Naive thymus-derived CD8-positive, alpha-beta T cell (primary cell): ENCODE results near the gene POGZ. TPM values are rescaled to one million over a fixed set of nuclear protein-coding genes. Genes with fewer than 3 reads are reported as not detected.
A peak's percentile ranks its signal among the peaks of the same experiment; 100 is the strongest.
"Not testable (repeated sequence)": the region's sequence is repeated elsewhere in the genome, so short reads cannot be mapped to it uniquely, and the experiment has no call there.

ENCODE experiments used
- ATAC-seq, 2 donors: fragments of 150-1000 bp; cut with Tn5 transposase in 1 of 2; sonication (Bioruptor Pico), chemical (Tn5 transposase) in 1 of 2; 1 replicate in 1 of 2; 2 replicates in 1 of 2; pipeline ENCODE4 v1.10.0; 2021; ENCODE audit warnings: mild to moderate bottlenecking in 2 of 2, moderate library complexity in 2 of 2
- POLR2A ChIA-PET: fragments of 350-600 bp; sonication (Branson Sonifier 250); formaldehyde crosslinking; loops from one replicate; lab custom pipeline; 2021; ENCODE audit warnings: antibody characterized with exemption; lab: Charles Lee
- DNase-seq, 10 donors: peaks; one replicate each; pipeline versions ENCODE4 v3.0.0 to v3.0.0-alpha.2; 2020 to 2022
- H3K27ac Mint-ChIP-seq, 10 donors: one replicate each; pipeline ENCODE4 v1.8.0; 2020 to 2022; ENCODE audit warnings: mild to moderate bottlenecking in 10 of 10, mixed read lengths in 10 of 10, moderate library complexity in 4 of 10, inconsistent platforms in 1 of 10
- H3K27me3 Mint-ChIP-seq, 5 donors: one replicate each; pipeline ENCODE4 v1.8.0; 2021 to 2022; ENCODE audit warnings: mixed read lengths in 5 of 5
- H3K36me3 Mint-ChIP-seq, 3 donors: one replicate each; pipeline ENCODE4 v1.8.0; 2020 to 2022; ENCODE audit warnings: mixed read lengths in 3 of 3, mild to moderate bottlenecking in 2 of 3, inconsistent platforms in 1 of 3
- H3K4me1 Mint-ChIP-seq, 4 donors: one replicate each; pipeline ENCODE4 v1.8.0; 2021 to 2022; ENCODE audit warnings: mixed read lengths in 4 of 4
- H3K4me3 Mint-ChIP-seq, 10 donors: one replicate each; pipeline ENCODE4 v1.8.0; 2020 to 2022; ENCODE audit warnings: mild to moderate bottlenecking in 10 of 10, mixed read lengths in 10 of 10, moderate library complexity in 6 of 10, inconsistent platforms in 1 of 10
- H3K9me3 Mint-ChIP-seq, 9 donors: one replicate each; pipeline ENCODE4 v1.8.0; 2020 to 2022; ENCODE audit warnings: mixed read lengths in 9 of 9, mild to moderate bottlenecking in 3 of 9, inconsistent platforms in 1 of 9, moderate library complexity in 1 of 9
- polyA plus RNA-seq, 3 donors: library from polyadenylated mRNA; unstranded; fragments of 300-500 nt; fragmentation: Illumina TruSeq; gene quantifications; one replicate each; pipeline ENCODE4 v1.2.3, GENCODE V29; 2021
- total RNA-seq, 8 experiments: library from RNA in 2 of 8; stranded (reverse) in 2 of 8; gene quantifications; one replicate each; pipeline ENCODE4 v1.2.3 and lab custom pipeline; 2021 to 2026

Gene POGZ
- total and polyA plus RNA-seq, 5 experiments from 2014 or later, result 5.9 to 112 (median 9.5) TPM

- no peaks in the 10 kb centered on the region for H3K27me3 Mint-ChIP-seq
- no peaks in the 10 kb centered on the region for H3K9me3 Mint-ChIP-seq
- DNase-seq (no peak), ATAC-seq (no peak)
- H3K4me3 Mint-ChIP-seq, result no peak overlapping the region
- peaks cover 0 to 4% (median 0%) of the 10 kb centered on the region in 4 donors for H3K4me1 Mint-ChIP-seq
- POLR2A ChIA-PET, result interaction anchor here (1.1 kb wide), 1 partner anchor 8 kb away, joined by 3 read pairs; the partner anchor contains the start of gene PSMB4
- peak overlapping the region in 3 of 10 donors; percentile 23 to 32 (median 31) for H3K27ac Mint-ChIP-seq
- H3K36me3 Mint-ChIP-seq, result peaks cover 8 to 93% (median 11%) of the 10 kb centered on the region in 3 donors
Observed at GRCh38 chr1:151407304-151407703, 52.0 kb downstream of the POGZ start.

- ATAC-seq (no peak), DNase-seq (no peak)
- Mint-ChIP-seq H3K4me3 (no peak overlapping the region), H3K9me3 (no peaks in the 10 kb centered on the region), H3K36me3 (peaks cover 6 to 94% (median 7%) of the 10 kb centered on the region in 3 donors), H3K27ac (peak overlapping the region in 5 of 10 donors; percentile 45 to 78 (median 71)), H3K27me3 (no peaks in the 10 kb centered on the region), H3K4me1 (peaks cover 3 to 5% (median 5%) of the 10 kb centered on the region in 4 donors)
- POLR2A ChIA-PET, result interaction anchor here (0.6 kb wide), 1 partner anchor 21 kb away, joined by 4 read pairs; no protein-coding TSS in a partner anchor
Observed at GRCh38 chr1:151406176-151406575, 53.1 kb downstream of the POGZ start.

GRCh38 chr1:151405187-151405951, 53.9 kb downstream of the POGZ start:
- no peak for DNase-seq
- ATAC-seq, result no peak
- POLR2A ChIA-PET, result interaction anchor here (0.7 kb wide), 1 partner anchor 1170 kb away, joined by 9 read pairs; no protein-coding TSS in a partner anchor
- Mint-ChIP-seq H3K27ac (peak overlapping the region in 6 of 10 donors; percentile 1 to 78 (median 46)), H3K4me1 (peaks cover 6 to 14% (median 12%) of the 10 kb centered on the region in 4 donors), H3K36me3 (peaks cover 4 to 93% (median 12%) of the 10 kb centered on the region in 3 donors), H3K9me3 (no peaks in the 10 kb centered on the region), H3K4me3 (no peak overlapping the region), H3K27me3 (no peaks in the 10 kb centered on the region)

GRCh38 chr1:151403612-151404011, 55.7 kb downstream of the POGZ start:
- no peak for DNase-seq
- no peak overlapping the region for H3K4me3 Mint-ChIP-seq
- peak overlapping the region in 8 of 10 donors; percentile 15 to 86 (median 48) for H3K27ac Mint-ChIP-seq
- no peaks in the 10 kb centered on the region for H3K9me3 Mint-ChIP-seq
- no peak for ATAC-seq
- POLR2A ChIA-PET, result no interaction called here
- H3K27me3 Mint-ChIP-seq, result no peaks in the 10 kb centered on the region
- H3K4me1 Mint-ChIP-seq, result peaks cover 14 to 27% (median 23%) of the 10 kb centered on the region in 4 donors
- H3K36me3 Mint-ChIP-seq, result peaks cover 4 to 82% (median 10%) of the 10 kb centered on the region in 3 donors

GRCh38 chr1:151402764-151403163, 56.5 kb downstream of the POGZ start:
- Mint-ChIP-seq H3K9me3 (no peaks in the 10 kb centered on the region), H3K36me3 (peaks cover 4 to 73% (median 10%) of the 10 kb centered on the region in 3 donors), H3K27me3 (no peaks in the 10 kb centered on the region), H3K4me1 (peaks cover 16 to 27% (median 25%) of the 10 kb centered on the region in 4 donors), H3K4me3 (peak overlapping the region in 1 of 10 donors; percentile 28), H3K27ac (peak overlapping the region in 7 of 10 donors; percentile 19 to 73 (median 26))
- DNase-seq, result no peak
- no peak for ATAC-seq
- POLR2A ChIA-PET, result no interaction called here

DNA sequence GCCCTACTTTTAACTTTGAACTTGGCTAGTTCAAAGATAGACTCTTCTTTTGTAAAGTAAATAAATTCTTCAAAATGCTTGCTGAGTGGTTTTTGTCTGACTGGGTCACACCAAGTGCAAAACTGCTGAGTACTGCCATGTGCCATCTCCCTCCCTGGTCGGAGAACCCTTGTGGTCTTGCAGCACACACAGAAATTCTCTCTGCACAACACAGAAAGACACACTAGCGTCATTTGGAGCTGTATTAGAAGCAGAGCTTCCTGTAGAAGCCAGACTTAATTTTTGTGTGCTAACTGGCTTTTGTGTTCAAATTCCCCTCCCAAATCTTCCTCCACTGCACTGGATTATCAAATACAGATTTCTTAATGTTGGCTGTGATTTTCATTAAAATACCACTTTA, 57.4 kb downstream of the POGZ start:
- Mint-ChIP-seq H3K27ac (peak overlapping the region in 7 of 10 donors; percentile 41 to 95 (median 53)), H3K4me3 (peak overlapping the region in 6 of 10 donors; percentile 22 to 95 (median 44)), H3K36me3 (peaks cover 0 to 64% (median 10%) of the 10 kb centered on the region in 3 donors), H3K27me3 (no peaks in the 10 kb centered on the region), H3K4me1 (peaks cover 16 to 27% (median 25%) of the 10 kb centered on the region in 4 donors), H3K9me3 (no peaks in the 10 kb centered on the region)
- DNase-seq (no peak), ATAC-seq (no peak)
- POLR2A ChIA-PET, result interaction anchor here (0.6 kb wide), 2 partner anchors 16 to 56 kb away, joined by 4 read pairs; no protein-coding TSS in a partner anchor

GRCh38 chr1:151401125-151401788, 58.0 kb downstream of the POGZ start:
- POLR2A ChIA-PET, result interaction anchor here (0.6 to 3.3 kb wide), 2 partner anchors 17 to 120 kb away, joined by 4 to 12 read pairs; partner anchors contain the start of gene ZNF687
- no peak for ATAC-seq
- DNase-seq, result no peak
- H3K4me3 Mint-ChIP-seq, result peak overlapping the region; percentile 87 to 99 (median 94)
- peaks cover 0 to 59% (median 7%) of the 10 kb centered on the region in 3 donors for H3K36me3 Mint-ChIP-seq
- peaks cover 16 to 27% (median 25%) of the 10 kb centered on the region in 4 donors for H3K4me1 Mint-ChIP-seq
- H3K27ac Mint-ChIP-seq, result peak overlapping the region; percentile 92 to 100 (median 98)
- no peaks in the 10 kb centered on the region for H3K27me3 Mint-ChIP-seq
- no peaks in the 10 kb centered on the region for H3K9me3 Mint-ChIP-seq

- peak; percentile 93 to 96 for ATAC-seq
- POLR2A ChIA-PET, result interaction anchor here (0.6 to 3.3 kb wide), 16 partner anchors 8 to 242 kb away, joined by 3 to 12 read pairs (median 4); partner anchors contain the start of genes CGN, PI4KB, PSMD4 and RFX5
- H3K27me3 Mint-ChIP-seq, result no peaks in the 10 kb centered on the region
- H3K36me3 Mint-ChIP-seq, result peaks cover 0 to 42% (median 7%) of the 10 kb centered on the region in 3 donors
- peak; percentile 56 to 92 (median 84) for DNase-seq
- H3K4me1 Mint-ChIP-seq, result peaks cover 15 to 27% (median 25%) of the 10 kb centered on the region in 4 donors
- H3K27ac Mint-ChIP-seq, result peak within 1 kb of the TSS; percentile 92 to 100 (median 98)
- H3K9me3 Mint-ChIP-seq, result no peaks in the 10 kb centered on the region
- H3K4me3 Mint-ChIP-seq, result peak within 1 kb of the TSS; percentile 87 to 99 (median 94)
Observed at GRCh38 chr1:151399324-151400171, 59.7 kb downstream of the POGZ start, which contains the start of gene PSMB4. TSS of gene PSMB4 (plus strand) at chr1:151399573. CDS start at chr1:151399588, 15 bp downstream.

- H3K4me3 Mint-ChIP-seq, H3K27me3 Mint-ChIP-seq, H3K27ac Mint-ChIP-seq, POLR2A ChIA-PET, ATAC-seq, H3K9me3 Mint-ChIP-seq, DNase-seq: not testable (repeated sequence)
- H3K36me3 Mint-ChIP-seq, result peaks cover 0 to 14% (median 6%) of the 10 kb centered on the region in 3 donors
- H3K4me1 Mint-ChIP-seq, result peaks cover 15 to 23% (median 21%) of the 10 kb centered on the region in 4 donors
Observed at GRCh38 chr1:151396265-151396664, 63.0 kb downstream of the POGZ start.

DNA sequence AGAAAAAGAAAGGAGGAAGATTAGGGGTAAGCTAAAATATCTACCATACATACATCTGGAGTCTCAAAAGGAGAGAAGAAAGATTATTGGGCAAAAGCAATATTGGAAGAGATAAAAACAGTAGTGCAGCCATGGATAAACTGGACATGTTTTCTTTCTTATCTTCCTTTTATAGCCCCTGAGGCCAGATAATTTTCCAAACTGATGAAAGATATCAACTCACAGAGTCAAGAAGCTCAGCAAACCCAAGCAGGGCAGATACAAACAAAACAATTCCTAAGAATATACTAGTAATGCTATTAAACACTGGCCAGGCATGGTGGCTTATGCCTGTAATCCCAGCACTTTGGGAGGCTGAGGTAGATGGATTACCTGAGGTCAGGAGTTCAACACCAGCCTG, 65.7 kb downstream of the POGZ start:
- no peaks in the 10 kb centered on the region for H3K36me3 Mint-ChIP-seq
- H3K9me3 Mint-ChIP-seq, result no peaks in the 10 kb centered on the region
- no peak for DNase-seq
- no peak overlapping the region for H3K27ac Mint-ChIP-seq
- peaks cover 0 to 3% (median 0%) of the 10 kb centered on the region in 5 donors for H3K27me3 Mint-ChIP-seq
- POLR2A ChIA-PET, result interaction anchor here (0.6 kb wide), 1 partner anchor 119 kb away, joined by 3 read pairs; no protein-coding TSS in a partner anchor
- peaks cover 0 to 3% (median 2%) of the 10 kb centered on the region in 4 donors for H3K4me1 Mint-ChIP-seq
- no peak overlapping the region for H3K4me3 Mint-ChIP-seq
- ATAC-seq, result no peak

GRCh38 chr1:151391079-151391563, 68.2 kb downstream of the POGZ start:
- ATAC-seq (no peak), DNase-seq (no peak)
- H3K4me3 Mint-ChIP-seq, result no peak overlapping the region
- no peaks in the 10 kb centered on the region for H3K9me3 Mint-ChIP-seq
- H3K36me3 Mint-ChIP-seq, result no peaks in the 10 kb centered on the region
- POLR2A ChIA-PET, result interaction anchor here (0.6 to 0.7 kb wide), 2 partner anchors 12 to 779 kb away, joined by 3 to 4 read pairs; no protein-coding TSS in a partner anchor
- no peaks in the 10 kb centered on the region for H3K4me1 Mint-ChIP-seq
- peaks cover 0 to 3% (median 0%) of the 10 kb centered on the region in 5 donors for H3K27me3 Mint-ChIP-seq
- H3K27ac Mint-ChIP-seq, result no peak overlapping the region
